Erythroblast (primary cell): ENCODE data around the gene JSRP1.
"Not testable (repeated sequence)": the region's sequence is repeated elsewhere in the genome, so short reads cannot be mapped to it uniquely, and the experiment has no call there.

ENCODE experiments used
- DNase-seq, 2 experiments: peaks; one replicate each; lab custom pipeline; 2025; lab: John Stamatoyannopoulos, UW
- GATA1 ChIP-seq: IDR thresholded peaks from 2 replicates; pipeline ENCODE4 v1.6.1; 2011; ENCODE audit warnings: low read depth, mild to moderate bottlenecking, control low read depth, low read length, moderate library complexity
- POLR2A ChIP-seq: IDR thresholded peaks from 2 replicates; pipeline ENCODE4 v1.6.1; 2011; ENCODE audit warnings: mild to moderate bottlenecking, low read length

Gene JSRP1

DNA sequence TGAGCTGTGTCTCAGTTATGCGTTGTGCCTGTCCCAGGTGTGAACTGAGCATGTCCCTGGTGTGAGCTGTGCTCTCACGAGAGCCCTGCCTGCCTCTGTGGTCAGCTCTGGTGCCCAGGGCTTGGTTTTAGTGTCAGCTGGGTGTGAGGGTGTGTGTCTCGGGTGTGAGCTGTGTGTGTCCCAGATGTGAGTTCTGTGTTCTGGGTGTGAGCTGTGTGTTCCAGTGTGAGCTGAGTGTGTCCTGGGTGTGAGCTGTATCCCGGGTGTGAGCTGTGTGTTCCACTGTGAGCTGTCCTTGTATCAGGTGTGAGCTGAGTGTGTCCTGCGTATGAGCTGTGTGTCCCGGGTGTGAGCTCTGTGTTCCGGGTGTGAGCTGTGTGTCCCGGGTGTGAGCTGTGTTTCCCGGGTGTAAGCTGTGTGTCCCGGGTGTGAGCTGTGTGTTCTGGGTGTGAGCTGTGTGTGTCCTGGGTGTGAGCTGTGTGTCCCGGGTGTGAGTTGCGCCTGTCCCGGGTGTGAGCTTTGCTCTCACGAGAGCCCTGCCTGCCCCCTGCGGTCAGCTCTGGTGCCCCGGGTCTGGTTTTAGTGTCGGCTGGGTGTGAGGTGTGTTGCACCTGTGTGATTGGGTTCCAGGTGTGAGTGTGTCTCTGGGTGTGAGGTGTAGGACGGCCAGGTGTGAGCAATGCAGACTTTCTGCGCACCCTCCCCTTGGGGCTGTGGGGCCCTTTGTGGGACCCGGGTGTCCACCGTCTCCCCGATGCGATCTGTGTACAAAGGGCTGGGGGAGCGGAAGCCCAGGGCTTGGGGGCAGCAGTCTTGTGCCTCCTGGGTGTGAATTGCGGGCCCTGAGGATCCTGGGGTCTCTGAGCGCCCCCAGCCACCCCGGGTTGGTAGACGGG lies 32.8 kb upstream of the JSRP1 start:
- no peak for TF ChIP-seq POLR2A
- no peak for TF ChIP-seq GATA1
- DNase-seq: no peak

DNA sequence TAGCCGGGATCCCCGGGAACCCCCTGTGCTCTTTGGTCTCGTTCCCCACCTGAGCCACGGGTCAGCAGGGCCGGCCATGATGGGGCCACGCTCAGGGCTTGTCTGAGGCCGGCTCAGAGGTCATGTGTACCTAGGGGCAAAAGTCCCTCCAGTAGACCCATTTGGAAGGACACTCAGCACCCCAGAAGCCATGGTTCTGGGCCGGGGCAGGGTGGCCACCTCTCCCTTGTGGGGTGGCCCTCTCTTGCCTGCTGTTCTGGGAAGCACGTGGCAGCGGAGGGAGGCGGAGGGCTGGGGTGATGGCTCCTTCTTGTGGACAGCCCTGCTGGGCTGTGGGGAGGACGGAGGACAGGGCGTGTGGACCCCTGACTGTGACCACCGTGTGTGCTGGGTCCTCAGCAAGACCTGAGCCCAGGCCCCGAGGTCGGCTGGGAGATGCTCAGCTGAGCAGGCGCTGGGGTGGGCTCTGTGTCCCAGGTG lies 32.2 kb upstream of the JSRP1 start:
- TF ChIP-seq POLR2A (no peak), GATA1 (no peak)

DNA sequence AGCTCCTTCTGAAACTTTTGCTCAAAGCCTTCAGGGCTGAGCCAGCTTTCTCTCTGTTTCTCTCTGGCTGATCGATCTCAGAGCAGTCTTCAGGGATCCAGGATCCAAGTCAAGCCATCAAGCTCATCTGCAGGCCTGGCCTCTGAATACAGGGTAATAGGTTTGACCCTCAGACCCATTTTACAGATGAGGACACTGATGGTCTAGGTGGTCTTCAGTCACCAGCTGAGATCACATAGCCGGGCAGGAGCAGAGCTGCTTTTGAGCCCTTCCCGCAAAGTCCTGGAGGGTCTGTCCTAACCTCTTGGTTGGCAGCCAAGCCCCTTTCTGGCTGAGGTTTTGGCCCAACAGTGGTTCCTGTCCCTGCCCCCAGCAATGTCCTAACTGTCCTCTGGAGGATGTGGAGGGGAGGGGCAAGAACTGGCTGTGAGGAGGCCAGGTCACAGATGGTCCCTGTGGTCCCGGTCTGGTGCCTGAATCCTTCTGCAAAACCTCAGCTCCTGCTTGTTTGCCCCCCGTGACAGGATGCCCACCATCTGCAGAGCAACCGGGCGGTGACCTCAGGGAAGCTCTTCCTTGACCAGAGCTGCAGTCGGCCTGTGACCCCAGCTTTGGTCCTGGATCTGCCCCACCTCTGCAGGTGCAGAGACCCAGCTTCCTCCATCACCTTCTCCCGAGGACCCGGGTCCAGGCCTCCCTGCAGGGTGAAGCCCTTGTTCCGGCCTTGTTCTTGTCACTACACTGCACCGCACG lies 31.5 kb upstream of the JSRP1 start:
- no peak for DNase-seq
- TF ChIP-seq POLR2A (no peak), GATA1 (no peak)

More for the DNA sequence above, 32.2 kb upstream of the JSRP1 start:
- no peak for DNase-seq

GRCh38 chr19:2286402-2287140 lies 30.4 kb upstream of the JSRP1 start:
- no peak for TF ChIP-seq GATA1
- no peak for TF ChIP-seq POLR2A
- no peak for DNase-seq

DNA sequence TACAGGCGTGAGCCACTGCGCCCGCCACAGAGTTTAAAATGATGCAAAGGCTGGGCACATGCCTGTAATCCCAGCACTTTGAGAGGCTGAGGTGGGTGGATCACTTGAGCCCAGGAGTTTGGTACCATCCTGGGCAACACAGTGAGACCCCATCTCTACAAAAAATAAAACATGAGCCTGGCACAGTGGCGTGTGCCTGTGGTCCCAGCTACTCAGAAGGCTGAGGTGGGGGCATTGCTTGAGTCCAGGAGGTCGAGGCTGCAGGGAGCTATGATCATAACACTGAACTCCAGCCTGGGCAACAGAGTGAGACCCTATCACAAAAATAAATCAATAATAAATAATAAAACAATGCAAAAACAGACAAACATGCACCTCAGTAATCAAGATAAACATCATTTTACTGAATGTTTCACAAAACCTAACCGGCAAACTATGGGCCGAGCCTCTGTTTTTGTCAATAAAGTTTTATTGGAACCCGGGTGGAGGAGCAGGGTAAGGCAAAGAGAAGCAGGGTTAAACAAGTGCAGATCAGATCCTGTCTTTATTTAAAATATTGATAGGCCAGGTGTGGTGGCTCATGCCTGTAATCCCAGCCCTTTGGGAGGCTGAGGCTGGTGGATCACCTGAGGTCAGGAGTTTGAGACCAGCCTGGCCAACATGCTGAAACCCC lies 27.8 kb upstream of the JSRP1 start:
- no peak for DNase-seq
- TF ChIP-seq GATA1 (no peak), POLR2A (no peak)

GRCh38 chr19:2282862-2283237 lies 26.6 kb upstream of the JSRP1 start:
- no peak for DNase-seq
- TF ChIP-seq POLR2A (no peak), GATA1 (no peak)

- no peak for TF ChIP-seq GATA1
- no peak for TF ChIP-seq POLR2A
- no peak for DNase-seq
Observed at GRCh38 chr19:2282062-2282861, 26.0 kb upstream of the JSRP1 start, which contains the start of gene PEAK3. PEAK3 (minus strand) TSS chr19:2282175; CDS start chr19:2280931, 1,244 bp downstream.

DNA sequence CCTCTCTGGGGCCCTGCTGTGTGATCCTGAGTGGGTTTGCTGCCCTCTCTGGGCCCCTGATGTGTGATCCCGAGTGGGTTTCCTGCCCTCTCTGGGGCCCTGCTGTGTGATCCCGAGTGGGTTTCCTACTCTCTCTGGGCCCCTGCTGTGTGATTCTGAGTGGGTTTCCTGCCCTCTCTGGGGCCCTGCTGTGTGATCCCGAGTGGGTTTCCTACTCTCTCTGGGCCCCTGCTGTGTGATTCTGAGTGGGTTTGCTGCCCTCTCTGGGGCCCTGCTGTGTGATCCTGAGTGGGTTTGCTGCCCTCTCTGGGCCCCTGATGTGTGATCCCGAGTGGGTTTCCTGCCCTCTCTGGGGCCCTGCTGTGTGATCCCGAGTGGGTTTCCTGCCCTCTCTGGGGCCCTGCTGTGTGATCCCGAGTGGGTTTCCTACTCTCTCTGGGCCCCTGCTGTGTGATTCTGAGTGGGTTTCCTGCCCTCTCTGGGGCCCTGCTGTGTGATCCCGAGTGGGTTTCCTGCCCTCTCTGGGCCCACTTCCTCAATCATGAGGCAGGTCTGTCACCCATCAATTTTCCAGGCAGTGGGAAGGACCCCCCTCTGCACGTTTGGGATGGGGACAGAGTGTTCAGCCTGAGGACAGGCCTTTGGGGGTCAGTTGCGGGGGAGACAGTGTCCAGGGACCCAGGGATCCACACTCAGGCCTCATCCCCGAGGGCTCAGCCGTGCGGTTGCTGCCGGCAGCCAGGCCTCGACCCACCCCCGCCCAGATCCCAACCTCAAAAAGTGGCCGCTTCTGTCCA lies 25.2 kb upstream of the JSRP1 start:
- DNase-seq: not testable (repeated sequence)

GRCh38 chr19:2280633-2281264 lies 24.5 kb upstream of the JSRP1 start:
- no peak for DNase-seq
- no peak for TF ChIP-seq POLR2A

DNA sequence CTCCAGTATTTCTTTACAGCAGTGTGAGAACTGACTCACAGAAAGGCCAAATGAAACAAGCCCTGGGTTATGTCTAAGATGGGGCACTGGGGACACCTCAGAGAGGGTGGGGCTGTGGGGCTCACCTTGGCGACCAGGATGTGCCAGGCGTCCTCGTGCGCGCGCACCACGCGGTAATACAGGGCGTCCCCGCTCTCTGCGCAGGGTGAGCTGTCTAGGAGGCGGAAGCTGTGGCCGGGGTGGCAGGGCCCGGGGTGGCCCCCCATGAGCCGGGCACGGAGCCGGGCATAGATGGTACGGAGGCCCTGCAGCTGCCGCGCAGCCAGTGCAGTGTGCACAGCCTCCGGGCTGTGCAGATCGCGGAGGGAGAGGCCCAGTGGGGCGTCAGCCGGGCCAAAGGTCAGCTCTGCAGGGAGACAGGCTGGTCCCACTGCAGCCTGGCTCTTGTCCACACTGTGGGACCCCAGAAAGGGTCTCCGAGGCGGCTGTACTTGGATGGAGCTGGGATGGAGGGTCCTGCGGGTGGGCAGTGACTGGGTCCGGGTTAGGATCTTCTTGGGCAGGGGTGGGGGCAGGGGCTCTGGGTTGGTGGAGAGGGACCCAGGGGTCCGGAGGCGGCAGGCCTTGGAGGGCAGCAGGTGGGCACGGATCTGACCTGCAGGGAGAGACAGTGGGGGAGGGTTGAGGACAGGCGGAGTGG lies 22.4 kb upstream of the JSRP1 start:
- no peak for TF ChIP-seq POLR2A
- no peak for TF ChIP-seq GATA1

GRCh38 chr19:2277138-2277537 lies 20.9 kb upstream of the JSRP1 start:
- TF ChIP-seq GATA1: no peak
- TF ChIP-seq POLR2A: no peak
- no peak for DNase-seq

More for the DNA sequence above, 22.4 kb upstream of the JSRP1 start:
- no peak for DNase-seq
